Activated T-cell treated with anti-CD3 and anti-CD28 coated beads for 48 hours (primary cell): ENCODE data around the gene BTBD2.
"Not testable (repeated sequence)": the region's sequence is repeated elsewhere in the genome, so short reads cannot be mapped to it uniquely, and the experiment has no call there.

Source experiments
- DNase-seq: peaks from one replicate; pipeline ENCODE4 v3.0.0-alpha.2; 2020; ENCODE audit warnings: low read depth

Gene BTBD2

DNA sequence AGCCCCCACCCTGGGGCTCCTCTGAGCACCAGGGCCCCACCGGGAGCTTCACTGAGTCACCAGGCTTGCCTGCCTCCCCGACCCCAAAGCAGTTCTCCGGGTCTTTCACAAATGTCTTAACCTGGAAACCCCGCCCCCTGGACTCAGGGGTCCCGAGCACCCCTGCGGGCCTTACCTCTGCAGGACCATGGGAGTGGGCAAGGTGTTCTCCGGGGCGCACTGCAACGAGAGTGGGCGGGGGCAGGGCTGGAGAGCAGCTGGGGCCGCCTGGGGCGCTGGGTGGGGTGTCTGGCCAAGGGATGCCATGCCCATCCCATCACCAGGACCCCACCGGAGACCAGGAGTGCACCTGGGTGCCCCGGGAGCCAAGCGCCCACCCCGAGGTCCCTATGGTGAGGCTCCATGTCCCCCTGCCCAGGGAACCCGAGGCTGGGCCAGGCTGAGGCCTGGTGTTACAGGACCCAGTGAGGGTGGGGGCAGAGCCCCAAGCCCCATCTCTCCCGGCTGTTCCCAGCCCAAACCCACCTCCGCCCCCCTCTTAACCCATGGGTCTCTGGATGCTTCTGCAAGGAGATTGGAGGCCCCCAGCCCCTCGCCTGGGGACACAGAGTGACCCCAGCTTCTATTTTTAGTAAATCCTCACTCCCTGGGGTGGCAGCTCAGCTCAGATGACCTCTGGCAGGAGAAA is 24.6 kb upstream of the BTBD2 start:
- no peak for DNase-seq

DNA sequence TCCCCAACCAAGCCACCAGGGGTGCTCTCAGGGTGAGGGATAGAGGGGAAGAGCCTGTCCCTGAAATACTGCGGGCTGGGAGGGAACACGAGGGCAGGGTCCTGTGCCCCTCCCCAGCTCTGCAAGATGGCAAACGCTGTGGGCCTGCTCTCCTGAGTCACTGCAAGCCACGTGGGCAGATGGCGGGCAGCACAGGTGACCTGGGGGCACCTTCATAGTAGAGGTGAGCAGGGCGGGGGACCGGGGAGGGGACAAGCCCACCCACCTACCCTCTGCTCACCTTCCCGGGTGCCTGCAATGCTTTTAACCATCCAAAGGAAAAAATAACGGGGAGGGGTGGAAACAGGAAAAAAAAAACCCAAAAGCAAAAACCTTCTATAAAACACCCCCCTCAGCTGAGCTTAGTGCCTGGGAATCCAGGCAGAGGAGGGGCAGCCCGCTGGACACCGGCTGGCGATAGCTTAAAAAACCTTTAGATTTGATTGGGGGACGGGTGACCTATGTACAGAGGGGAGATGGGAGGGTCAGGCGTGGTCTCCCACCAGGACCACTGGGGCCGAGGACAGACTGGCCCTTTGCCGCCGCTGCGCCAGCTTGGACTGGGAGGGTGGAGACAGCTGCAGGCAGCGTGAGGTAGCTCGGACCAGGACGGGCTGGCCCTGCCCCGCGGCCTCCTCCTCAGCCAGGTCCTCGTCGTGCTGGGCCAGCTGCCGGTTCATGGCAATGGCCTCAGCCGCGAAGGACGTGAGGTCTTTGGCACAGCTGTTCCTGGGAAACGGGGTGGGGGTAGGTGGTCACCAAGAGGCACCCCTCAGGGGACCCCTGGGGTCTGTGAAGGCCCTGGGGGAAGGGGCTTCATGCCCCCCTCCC is 23.8 kb upstream of the BTBD2 start:
- no peak for DNase-seq

DNA sequence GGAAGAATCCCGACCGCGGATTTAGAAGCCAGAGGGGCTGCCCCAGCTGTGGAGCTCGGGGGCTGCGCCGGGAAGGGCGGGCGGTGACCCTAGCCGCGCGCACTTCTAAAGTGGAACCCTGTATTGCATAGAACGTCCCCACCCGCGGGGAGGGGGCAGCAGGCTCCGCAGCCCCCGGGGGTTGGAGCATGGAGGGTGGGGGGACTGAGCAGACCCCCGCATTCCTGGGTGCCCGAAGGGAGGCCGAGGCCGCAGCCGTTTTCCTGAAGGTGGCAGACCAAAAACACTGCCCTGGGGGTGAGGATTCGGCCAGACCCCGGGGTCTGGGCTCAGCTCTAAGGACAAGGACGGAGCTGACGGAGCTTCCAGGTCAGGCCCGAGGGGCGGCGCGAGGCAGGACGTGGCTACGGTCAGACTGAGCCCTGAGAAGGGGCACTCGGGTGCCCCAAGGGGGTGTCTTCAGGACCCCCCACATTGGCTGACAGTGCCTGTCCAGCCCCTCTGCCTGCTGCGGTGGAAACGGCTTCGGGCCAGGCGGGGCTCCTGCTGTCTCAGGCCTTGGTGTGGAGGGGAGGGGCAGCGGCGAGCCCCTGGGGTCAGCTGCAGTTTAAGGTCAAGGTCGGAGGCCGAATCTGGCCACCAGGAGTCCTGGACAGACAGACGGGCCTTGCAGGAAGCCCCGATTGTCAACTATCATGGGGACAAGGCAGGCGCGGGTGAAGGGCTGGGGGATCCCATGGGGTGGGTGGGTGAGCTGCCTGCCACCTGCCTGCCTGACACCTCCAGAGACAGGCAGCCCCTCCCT is 23.0 kb upstream of the BTBD2 start:
- DNase-seq, result no peak

DNA sequence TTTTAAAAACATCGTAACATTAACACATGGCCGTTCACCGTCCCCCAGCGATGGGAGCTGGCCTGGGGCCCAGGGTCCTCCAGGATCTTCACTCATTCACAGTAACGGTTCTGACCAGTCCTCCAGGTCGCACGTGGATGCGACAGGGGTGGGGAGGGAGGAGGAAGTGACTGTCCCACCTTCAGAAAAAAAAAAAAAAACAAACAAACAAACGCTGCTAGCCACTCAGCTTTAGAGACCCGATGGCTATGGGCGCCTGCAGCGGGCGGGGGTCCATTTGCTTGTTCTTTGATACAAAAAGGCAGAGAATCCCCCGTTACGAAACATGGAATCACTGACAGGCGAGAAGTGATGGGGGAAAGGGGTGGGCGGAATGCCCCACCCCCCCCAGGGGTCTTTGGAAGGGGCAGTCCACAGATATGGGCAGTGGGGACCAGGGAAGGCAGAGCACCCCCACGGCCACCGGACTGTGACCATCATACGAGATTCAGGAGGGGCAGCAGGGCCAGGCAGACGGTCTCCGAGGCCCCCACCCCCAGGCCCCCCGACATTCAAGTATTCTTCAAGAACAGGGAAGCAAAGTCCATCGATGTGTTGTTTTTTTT is 22.2 kb upstream of the BTBD2 start:
- DNase-seq, result no peak

DNA sequence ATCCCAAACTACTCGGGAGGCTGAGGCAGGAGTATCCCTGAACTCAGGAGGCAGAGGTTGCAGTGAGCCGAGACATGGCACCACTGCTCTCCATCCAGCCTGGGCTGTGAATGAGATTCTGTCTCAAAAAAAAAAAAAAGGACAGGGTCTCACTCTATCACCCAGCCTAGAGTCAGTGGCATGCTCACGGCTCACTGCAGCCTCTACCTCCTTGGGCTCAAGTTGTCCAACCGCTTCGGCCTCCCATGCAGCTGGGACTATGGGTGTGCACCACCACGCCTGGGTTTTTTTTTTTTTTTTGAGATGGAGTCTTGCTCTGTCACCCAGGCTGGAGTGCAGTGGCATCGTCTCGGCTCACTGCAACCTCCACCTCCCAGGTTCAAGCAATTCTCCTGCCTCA is 20.9 kb upstream of the BTBD2 start:
- no peak for DNase-seq

DNA sequence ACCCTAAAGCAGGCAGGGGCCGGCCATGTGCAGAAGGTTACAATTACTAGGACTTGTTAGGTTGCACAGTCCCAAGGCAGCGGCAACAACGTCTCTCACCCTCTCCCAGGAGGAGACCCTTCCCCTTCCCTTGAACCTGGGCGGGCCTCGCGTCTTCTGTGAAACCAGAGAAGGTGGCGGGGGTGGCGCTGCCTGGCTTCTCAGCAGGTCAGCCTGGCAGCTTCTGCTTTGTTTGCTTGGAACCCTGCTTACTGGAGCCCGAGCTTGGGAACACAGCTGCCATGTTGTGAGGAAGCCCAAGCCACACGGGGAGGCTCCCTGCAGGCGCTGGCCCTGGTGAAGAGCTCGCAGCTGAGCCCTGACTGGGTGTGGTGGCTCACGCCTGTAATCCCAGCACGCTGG is 20.1 kb upstream of the BTBD2 start:
- no peak for DNase-seq

DNA sequence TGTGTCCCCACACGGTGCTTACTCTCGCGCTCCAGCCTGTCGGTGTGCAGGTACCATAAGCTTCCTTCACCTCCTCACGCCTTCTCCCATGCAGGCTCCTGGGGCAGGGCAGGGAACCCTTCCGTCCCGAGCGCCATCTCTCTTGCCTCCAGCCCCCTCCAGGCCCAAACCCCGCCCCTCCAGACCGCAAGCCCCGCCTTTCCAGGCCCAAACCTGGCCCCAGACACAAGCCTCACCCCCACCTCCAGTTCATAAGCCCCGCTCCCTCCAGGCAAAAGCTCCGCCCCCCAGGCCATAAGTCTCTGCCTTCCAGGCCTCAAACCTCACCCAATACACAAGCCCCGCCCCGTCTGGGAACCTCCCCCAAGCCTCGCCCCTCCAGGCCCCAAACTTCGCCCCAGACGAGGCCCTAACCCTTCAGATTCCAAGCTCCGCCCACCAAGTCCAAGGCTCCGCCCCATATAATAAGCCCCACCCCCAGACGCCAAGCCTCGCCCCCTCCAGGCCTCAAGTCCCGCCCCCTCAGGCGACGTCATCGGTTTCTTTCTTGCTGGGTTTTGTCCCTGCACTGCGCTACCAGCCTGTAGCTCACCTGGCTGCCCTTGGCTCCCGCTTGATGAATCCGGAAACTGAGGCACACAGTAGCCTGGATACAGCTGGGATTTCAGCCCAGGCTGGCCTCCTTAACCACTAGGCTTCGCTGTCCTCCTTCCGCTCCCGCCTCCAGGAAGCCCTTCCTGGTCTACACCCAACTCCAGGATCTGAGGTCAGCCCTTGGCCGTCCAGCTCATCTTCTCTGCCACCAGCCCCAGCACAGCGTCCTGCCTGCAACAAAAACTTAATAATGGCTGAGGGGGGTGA is 19.4 kb upstream of the BTBD2 start:
- peak; percentile 63 for DNase-seq

DNA sequence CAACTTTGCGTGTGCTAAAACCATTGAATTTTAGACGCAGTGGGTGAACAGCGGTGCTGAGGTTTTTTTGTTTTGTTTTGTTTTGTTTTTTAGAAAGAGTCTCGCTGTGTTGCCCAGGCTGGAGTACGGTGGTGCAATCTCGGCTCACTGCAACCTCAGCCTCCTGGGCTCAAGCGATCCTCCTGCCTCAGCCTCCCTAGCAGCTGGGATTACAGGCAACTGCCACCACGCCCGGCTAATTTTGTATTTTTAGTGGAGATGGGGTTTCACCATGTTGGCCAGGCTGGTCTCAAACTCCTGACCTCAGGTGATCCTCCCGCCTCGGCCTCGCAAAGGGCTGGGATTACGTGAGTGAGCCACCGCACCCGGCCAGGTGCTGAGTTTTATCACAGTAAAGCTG is 18.7 kb upstream of the BTBD2 start:
- DNase-seq, result not testable (repeated sequence)

DNA sequence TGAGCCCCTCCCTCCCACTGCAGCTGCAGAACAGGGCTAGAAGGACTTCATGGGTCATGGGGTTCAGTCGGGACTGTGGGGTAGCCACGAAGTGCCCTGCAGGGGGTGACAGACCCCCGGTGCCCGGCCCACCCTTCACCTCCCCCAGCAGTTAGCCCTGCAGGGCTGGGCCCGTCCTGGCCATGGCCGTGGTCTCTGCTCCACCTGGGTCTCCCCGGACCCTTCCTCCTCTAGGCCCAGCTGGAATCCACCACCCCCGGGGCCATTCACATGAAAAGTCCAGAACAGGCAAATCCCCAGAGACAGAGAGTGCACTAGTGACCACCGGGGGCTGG is 18.3 kb upstream of the BTBD2 start:
- DNase-seq, result no peak

DNA sequence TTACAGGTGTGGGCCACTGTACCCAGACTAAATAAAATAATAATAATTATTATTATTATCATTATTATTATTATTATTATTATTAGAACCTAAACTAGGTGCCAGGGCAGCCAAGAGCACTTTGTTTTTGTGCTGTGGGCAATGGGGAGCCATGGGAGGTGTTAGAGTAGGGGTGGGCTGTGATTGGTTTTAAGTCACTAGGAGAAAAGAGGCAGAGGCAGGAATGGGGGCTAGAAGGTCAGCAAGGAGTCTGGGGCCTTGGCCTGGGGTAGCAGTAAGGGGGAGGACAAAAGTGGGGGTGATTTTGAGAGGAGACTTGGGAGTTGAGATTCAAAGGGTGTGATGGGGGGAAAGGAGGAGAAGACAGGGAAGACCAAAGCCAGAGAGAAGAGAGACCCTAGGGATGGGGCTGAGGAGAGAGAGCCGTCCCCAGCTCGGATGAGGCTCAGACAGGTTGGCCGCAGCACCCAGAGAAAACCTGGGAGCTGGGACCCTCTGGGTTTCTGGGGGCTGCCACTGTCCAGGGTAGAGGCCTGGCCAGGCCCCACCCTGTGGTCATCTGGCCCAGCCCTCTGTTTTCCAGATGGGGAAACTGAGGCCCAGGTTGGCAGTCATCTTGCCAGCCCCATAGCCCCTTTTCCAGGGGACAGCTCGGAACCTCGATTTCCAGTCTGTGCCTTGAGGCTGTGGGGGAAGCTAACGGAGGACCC is 17.8 kb upstream of the BTBD2 start:
- DNase-seq, result no peak

DNA sequence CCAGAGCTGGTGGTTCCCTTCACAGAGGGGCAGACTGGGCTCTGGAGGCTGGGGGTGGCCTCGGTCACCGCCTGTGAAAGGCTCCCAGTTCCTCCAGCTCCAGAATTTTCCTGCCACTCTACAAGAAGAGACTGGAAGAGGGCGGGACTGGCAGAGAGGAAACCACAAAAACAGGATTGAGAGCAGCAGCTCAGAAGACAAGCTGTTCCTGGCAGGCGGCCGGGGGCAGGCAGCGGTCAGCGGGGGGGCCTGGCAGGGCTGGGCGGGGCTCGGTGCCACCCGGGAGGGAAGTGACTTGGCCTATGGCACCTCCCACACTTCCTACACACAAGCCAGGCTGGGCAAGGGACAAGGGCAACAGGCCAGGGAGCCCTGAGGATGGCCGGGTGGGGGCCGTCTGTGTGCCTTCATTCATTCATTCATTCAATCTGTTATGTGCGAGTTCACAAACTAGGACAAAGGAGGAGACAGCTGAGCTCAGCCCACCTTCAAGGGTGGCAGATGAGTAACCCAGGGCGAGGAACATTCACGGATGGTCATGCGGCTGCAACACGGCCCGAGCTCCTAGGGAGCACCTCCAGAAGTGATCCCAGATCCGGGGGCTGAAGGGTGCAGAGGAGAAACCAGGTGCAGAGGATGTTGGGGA is 16.9 kb upstream of the BTBD2 start:
- peak; percentile 42 for DNase-seq

DNA sequence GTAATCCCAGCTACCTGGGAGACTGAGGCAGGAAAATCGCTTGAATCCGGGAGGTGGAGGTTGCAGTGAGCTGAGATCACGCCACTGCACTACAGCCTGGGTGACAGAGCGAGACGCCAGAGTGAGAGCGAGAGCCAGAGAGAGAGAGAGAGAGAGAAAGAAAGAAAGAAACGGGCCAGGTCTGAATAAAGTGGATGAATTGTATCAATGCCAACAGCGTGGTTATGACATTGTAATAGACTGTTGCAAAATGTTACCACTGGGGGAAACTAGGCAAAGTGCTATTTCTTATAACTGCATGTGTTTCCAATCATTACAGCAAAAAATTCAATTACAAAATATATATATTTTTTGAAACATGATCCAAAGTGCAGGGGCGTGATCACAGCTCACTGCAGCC is 11.8 kb upstream of the BTBD2 start:
- DNase-seq, result no peak

DNA sequence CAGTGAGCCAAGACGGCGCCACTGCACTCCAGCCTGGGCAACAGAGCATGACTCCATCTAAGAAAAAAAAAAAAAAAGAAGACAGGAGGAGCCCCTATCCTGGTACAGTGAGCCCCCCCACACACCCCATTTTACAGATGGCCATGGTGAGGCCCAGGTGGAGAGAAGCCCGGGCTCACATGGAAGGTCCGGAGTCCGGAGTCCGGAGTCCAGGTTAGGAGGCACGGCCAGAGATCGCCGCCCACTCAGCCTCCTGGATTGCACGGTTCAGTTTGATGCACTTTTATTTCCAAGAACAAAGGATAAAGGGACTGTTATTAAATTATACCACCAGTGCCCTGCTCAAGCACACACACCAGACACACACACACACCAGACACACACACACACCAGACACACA is 11.3 kb upstream of the BTBD2 start:
- no peak for DNase-seq

DNA sequence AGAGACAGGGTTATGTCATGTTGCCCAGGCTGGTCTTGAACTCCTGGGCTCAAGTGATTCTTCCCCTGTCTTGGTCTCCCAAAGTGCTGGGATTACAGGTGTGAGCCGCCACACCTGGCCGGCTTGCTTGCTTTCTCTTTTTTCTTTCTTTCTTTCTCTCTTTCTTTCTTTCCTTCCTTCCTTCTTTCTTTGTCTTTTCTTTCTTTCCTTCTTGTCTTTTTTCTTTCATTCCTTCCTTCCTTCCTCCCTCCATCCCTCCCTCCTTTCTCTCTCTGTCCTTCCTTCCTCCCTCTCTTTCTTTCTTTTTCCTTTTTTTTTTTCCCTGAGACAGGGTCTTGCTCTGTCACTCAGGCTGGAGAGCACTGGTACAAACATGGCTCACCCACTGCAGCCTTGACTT is 6.8 kb upstream of the BTBD2 start:
- no peak for DNase-seq

DNA sequence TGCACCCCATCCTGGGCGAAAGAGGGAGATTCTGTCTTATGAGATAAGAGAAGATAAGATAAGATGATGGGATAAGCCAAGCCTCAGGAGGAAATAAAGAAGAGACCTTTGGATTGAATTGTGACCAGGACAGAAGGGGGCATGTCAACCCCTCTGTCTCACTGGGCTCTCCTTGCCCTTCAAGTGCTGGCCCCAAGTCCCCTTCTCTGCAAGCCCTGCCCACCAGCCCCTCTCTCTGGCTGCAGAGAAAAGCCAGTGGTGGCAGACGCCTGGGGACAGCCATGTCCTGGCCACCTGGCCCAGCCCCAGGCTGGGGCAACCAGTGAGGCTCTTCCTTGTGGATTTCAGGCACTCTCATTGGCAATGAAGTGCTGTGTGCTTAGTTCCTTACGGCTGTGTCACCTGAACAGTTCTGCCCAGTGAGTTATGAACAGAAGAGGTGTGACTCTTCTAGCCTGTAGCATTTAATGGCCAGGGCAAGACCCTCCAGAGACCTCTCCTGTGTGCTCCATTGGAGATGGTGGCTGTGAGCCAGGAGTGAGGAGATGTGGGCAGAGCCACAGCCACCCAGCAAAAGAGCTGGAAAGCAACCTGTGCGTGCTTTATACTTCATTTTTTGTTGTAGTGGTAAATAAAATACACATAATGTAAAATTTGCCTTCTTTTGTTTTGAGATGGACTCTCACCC is 6.1 kb upstream of the BTBD2 start:
- no peak for DNase-seq

DNA sequence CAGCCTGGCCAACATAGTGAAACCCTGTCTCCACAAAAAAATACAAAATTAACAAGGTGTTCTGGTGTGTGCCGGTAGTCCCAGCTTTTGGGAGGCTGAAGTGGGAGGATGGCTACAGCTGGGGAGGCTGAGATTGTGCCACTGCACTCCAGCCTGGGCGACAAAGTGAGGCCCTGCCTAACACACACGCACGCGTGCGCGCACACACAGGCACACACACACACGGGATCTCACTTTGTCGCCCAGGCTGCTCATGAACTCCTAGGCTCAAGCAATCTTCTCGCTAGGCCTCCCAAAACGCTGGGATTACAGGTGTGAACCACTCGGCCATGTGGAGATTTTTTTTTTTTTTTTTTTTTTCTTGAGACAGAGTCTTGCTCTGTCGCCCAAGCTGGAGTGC is 3.2 kb upstream of the BTBD2 start:
- DNase-seq, result no peak

DNA sequence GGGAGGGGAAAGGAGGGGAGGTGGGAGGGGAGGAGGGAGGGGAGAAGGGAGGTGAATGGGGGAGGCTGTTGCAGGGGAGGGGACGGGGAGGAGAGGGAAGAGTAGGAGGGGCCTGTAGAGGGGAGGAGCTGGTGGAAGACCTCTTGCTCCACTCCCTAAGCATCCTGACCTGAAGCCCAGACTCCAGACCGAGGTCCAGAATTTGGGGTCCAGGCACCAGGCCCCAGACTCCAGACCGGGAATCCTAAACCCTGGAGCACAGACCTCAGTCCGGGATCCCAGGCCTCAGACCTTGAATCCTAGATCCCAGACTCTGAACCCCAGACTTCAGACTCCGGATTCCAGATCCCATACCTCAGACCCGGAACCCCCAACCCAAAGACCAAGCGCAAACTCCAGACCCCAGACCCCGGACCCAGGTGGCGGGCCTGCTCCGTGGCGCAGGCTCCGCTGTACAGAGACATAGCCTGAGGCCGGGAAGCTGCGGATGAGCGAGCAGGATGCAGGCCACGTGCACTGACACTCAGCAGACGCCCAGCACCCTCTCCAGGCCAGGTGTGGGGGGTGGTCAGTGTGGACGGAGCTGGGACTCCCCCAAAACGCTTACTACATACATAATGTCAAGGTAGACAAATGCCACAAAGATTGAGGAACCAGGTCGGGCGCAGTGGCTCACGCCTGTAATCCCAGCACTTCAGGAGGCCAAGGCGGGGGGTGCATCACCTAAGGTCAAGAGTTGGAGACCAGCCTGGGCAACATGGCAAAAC is 710 bp upstream of the BTBD2 start:
- DNase-seq, result peak; percentile 23

DNA sequence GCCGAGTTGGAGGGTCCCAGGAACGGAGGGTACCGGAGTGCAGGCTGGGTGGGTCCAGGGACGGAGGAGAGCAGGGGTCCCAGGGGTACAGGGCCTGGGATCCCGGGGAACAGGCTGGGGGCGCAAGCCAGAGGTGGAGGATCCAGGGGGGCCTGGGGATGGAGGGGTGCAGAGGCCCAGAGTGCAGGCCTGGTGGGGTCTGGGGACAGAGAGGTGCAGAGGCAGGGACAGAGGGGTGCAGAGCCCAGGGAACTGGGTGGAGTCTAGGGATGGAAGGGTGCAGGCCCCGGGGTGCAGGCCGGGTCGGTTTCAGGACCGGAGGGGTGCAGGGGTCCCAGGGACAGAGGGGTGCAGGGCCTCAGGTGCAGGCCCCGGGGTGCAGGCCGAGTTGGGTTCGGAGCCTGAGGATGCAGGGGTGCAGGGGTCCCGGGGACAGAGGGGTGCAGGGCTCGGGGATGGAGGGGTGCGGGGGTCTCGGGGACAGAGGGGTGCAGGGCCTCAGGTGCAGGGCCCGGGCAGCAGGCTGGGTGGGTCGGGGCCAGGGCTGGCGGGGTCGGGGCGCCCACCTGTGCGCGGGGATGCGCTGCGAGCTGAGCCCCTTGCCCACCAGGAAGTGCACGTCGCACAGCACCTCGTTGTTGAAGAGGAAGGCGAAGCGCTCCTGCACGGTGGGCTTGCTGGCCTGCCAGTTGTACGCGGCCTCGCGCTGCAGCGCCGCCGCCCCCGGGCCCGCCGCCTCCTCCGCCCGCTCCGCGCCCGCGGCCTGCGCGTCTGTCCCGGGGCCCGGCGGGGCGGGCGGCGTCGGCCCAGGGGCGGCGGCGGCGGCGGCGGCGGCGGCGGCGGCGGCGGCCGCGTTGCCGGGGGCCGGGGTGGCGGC is 545 bp downstream of the BTBD2 start:
- DNase-seq, result peak; percentile 19
